A673 (cell line): ENCODE data around the gene AHRR. TPM values are rescaled to one million over a fixed set of nuclear protein-coding genes. Genes with fewer than 3 reads are reported as not detected.

Experiments
- BruUV-seq: library from RNA; stranded (reverse); fragments of 400-500 nt; replicated peaks from 2 replicates; lab custom pipeline; 2021; lab: Mats Ljungman, UMichigan
- CTCF ChIA-PET: fragments of 300-600 bp; sonication (Branson Sonifier 250); formaldehyde crosslinking; loops from one replicate; lab custom pipeline; 2022; ENCODE audit warnings: antibody characterized with exemption; lab: Charles Lee
- POLR2A ChIA-PET: fragments of 300-600 bp; sonication (Branson Sonifier 250); formaldehyde crosslinking; loops from one replicate; lab custom pipeline; 2022; ENCODE audit warnings: antibody characterized with exemption; ENCODE audit not compliant: low non-redundant PET; lab: Charles Lee
- DNase-seq: peaks from one replicate; pipeline ENCODE4 v3.0.0-alpha.2; 2015; ENCODE audit warnings: low spot score
- H3K27ac ChIP-seq: fragments of 200-600 bp; sonication (generic); 2 replicates; pipeline ENCODE4 v1.5.1; 2016; ENCODE audit warnings: mixed run types, low read depth, mild to moderate bottlenecking, mixed read lengths, antibody characterized with exemption, low read length; ENCODE audit not compliant: poor library complexity, severe bottlenecking
- H3K27me3 ChIP-seq: fragments of 200-600 bp; sonication (generic); replicated peaks from 2 replicates; pipeline ENCODE4 v1.6.1; 2017; ENCODE audit warnings: mixed run types, low read depth, mild to moderate bottlenecking, mixed read lengths, antibody characterized with exemption, low read length; ENCODE audit not compliant: insufficient read depth, poor library complexity
- H3K36me3 ChIP-seq: fragments of 200-600 bp; sonication (generic); 2 replicates; pipeline ENCODE4 v1.6.1; 2016; ENCODE audit warnings: mixed run types, mild to moderate bottlenecking, mixed read lengths, antibody characterized with exemption, low read length; ENCODE audit not compliant: insufficient read depth, poor library complexity, severe bottlenecking
- H3K4me1 ChIP-seq: fragments of 200-600 bp; sonication (generic); 2 replicates; pipeline ENCODE4 v1.6.1; 2017; ENCODE audit warnings: mixed run types, mild to moderate bottlenecking, mixed read lengths, antibody characterized with exemption, low read length; ENCODE audit not compliant: insufficient read depth, poor library complexity, severe bottlenecking
- H3K4me3 ChIP-seq: fragments of 200-600 bp; sonication (generic); 2 replicates; pipeline ENCODE4 v1.5.1; 2016; ENCODE audit warnings: low read depth, mixed run types, mild to moderate bottlenecking, mixed read lengths, low read length; ENCODE audit not compliant: poor library complexity, severe bottlenecking
- H3K9me3 ChIP-seq: fragments of 200-600 bp; sonication (generic); 2 replicates; pipeline ENCODE4 v1.6.1; 2016; ENCODE audit warnings: mixed run types, low read depth, mild to moderate bottlenecking, mixed read lengths, antibody characterized with exemption, low read length; ENCODE audit not compliant: poor library complexity, severe bottlenecking
- EZH2 ChIP-seq: fragments of 200-600 bp; sonication (generic); IDR thresholded peaks from 2 replicates; pipeline ENCODE4 v1.6.1; 2017; ENCODE audit warnings: borderline replicate concordance, low read depth, mild to moderate bottlenecking, mixed read lengths, antibody characterized with exemption, low read length; ENCODE audit not compliant: poor library complexity, severe bottlenecking
- intact Hi-C: fragments of 100-400 bp; cut with micrococcal nuclease; formaldehyde crosslinking; loops from one replicate; pipeline ENCODE4 v1.10.0; 2022; ENCODE audit not compliant: unreplicated experiment
- total RNA-seq: library from RNA; stranded (reverse); gene quantifications from 2 replicates; pipeline ENCODE4 v1.2.3, GENCODE V29; 2021
- TF ChIP-seq, protein P1 (sequence below): fragments of 300-800, 200-600 bp; sonication (generic); conservative IDR thresholded peaks from 2 replicates; pipeline ENCODE4 v1.5.1; 2017; ENCODE audit warnings: low read depth, mild to moderate bottlenecking, antibody characterized with exemption, low read length, moderate library complexity, mixed read lengths

AHRR gene
- total RNA-seq, 1 experiment from 2014 or later = 2.2 TPM

DNA sequence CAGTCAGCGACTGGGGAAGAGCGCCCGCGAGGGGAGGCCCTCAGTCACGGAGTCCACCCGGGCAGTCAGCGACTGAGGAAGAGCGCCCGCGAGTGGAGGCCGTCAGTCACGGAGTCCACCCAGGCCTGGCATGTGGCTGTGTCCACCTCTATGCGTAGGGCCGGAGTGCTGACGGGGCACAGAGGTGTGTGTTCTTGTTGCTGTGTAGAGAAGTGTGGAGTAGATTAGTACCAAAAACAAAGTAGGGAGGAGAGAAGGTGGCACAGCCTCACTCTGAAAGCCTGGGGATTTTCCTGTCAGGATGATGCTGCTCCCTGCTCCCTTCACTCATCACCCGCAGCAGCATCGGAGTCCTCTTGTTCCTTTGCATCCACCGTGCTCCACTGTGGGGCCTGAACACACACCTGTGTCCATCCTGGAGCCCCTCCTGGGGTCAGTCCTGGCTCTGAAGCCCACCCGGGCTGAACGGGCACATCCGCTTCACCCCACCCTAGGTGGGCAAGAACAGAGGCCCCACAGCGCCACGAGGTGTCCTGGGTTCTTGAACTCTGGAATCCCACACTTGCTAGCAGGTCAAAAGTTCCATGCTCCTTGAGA, 37.9 kb downstream of the AHRR start:
- H3K4me1 ChIP-seq = no peaks in the 10 kb centered on the region
- DNase-seq = no peak
- no TSS peak for BruUV-seq
- no peak overlapping the region for H3K4me3 ChIP-seq
- H3K27ac ChIP-seq = no peak overlapping the region
- ChIA-PET POLR2A (no interaction called here), CTCF (no interaction called here)
- H3K36me3 ChIP-seq = no peaks in the 10 kb centered on the region
- H3K9me3 ChIP-seq = peaks cover under 1% of the 10 kb centered on the region
- TF ChIP-seq, protein P1, sequence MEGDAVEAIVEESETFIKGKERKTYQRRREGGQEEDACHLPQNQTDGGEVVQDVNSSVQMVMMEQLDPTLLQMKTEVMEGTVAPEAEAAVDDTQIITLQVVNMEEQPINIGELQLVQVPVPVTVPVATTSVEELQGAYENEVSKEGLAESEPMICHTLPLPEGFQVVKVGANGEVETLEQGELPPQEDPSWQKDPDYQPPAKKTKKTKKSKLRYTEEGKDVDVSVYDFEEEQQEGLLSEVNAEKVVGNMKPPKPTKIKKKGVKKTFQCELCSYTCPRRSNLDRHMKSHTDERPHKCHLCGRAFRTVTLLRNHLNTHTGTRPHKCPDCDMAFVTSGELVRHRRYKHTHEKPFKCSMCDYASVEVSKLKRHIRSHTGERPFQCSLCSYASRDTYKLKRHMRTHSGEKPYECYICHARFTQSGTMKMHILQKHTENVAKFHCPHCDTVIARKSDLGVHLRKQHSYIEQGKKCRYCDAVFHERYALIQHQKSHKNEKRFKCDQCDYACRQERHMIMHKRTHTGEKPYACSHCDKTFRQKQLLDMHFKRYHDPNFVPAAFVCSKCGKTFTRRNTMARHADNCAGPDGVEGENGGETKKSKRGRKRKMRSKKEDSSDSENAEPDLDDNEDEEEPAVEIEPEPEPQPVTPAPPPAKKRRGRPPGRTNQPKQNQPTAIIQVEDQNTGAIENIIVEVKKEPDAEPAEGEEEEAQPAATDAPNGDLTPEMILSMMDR = no peak
- no peak for TF ChIP-seq EZH2
- intact Hi-C loops = no loop called here
- no peaks in the 10 kb centered on the region for H3K27me3 ChIP-seq

DNA sequence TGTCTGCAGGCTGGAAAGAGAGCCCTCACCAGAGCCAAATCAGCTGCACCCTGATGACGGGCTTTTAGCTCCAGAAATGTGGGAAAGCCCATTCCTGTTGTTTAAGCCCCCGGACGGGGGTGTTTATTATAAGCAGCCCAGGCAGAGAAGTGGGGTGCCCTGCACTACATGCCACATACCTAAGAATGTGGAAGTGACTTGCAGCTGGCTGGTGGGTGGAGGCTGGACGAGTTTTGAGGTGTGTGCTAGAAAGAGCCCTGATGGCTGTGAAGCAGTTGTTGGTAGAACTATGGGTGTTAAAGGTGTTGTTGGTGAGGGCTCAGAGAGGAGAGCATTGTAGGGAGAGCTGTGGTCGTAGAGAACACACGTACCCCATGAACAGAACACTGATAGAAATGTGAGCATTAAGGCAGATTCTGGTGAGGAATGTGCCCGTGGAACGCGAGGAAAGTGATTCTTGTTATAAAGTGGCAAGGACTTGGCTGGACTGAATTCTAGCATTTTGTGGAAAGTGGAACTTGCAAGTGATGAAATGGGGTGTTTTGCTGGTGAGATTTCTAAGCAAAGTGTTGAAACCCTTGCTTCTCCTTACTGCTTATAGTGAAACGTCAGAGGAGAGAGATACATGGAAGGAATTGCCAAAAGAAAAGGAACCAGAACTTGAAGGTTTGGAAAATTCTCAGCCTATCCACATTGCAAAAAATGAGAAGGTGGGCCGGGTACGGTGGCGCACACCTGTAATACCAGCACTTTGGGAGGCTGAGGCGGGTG, 38.9 kb downstream of the AHRR start:
- no TSS peak for BruUV-seq
- H3K27ac ChIP-seq = no peak overlapping the region
- intact Hi-C loops = no loop called here
- no peak for DNase-seq
- H3K36me3 ChIP-seq = no peaks in the 10 kb centered on the region
- CTCF ChIA-PET = no interaction called here
- TF ChIP-seq, protein P1 = no peak
- no peak for TF ChIP-seq EZH2
- POLR2A ChIA-PET = no interaction called here
- no peaks in the 10 kb centered on the region for H3K4me1 ChIP-seq
- no peaks in the 10 kb centered on the region for H3K27me3 ChIP-seq
- H3K9me3 ChIP-seq = peaks cover 10% of the 10 kb centered on the region
- H3K4me3 ChIP-seq = no peak overlapping the region

DNA sequence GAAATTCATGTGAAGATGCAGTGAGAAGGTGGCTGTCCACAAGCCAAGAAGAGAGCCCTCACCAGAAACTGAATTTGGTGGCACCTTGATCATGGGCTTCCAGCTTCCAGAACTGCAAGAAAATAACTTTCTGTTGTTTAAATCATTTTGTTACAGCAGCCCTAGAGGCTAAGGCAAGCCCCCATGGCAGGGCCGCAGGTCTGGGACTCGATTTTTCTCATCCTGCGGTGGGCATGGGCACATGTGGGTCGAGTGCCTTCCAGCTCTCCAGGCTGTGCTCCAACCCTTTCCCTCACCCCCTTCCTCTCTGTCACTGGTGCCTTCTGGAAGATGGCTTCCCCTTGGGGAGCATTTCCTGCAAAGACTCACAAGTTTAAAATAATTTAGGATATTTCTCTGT, 40.7 kb downstream of the AHRR start:
- Histone ChIP-seq H3K4me3 (no peak overlapping the region), H3K36me3 (no peaks in the 10 kb centered on the region), H3K27me3 (no peaks in the 10 kb centered on the region), H3K27ac (no peak overlapping the region), H3K4me1 (no peaks in the 10 kb centered on the region), H3K9me3 (peaks cover 10% of the 10 kb centered on the region)
- BruUV-seq = no TSS peak
- no peak for DNase-seq
- intact Hi-C loops = no loop called here
- TF ChIP-seq, protein P1 = no peak
- no peak for TF ChIP-seq EZH2
- POLR2A ChIA-PET = no interaction called here
- CTCF ChIA-PET = no interaction called here
